Thyroid gland (tissue), 4 donors: Measurements from ENCODE around the gene MBNL2. TPM values are rescaled to one million over a fixed set of nuclear protein-coding genes. Genes with fewer than 3 reads are reported as not detected.

Experiments
- DNase-seq, 2 donors: peaks; one replicate each; pipeline ENCODE4 v3.0.0-alpha.2; 2019
- H3K27ac ChIP-seq, 3 donors: fragments of 200-600 bp; sonication (generic); 1 replicate in 2 of 3; 2 replicates in 1 of 3; pipeline ENCODE4 v1.5.1; 2016 to 2019; ENCODE audit warnings: mild to moderate bottlenecking in 1 of 3, moderate library complexity in 1 of 3
- H3K27me3 ChIP-seq: fragments of 200-600 bp; sonication (generic); one replicate; pipeline ENCODE4 v1.5.1; 2019
- H3K36me3 ChIP-seq, 2 donors: fragments of 200-600 bp; sonication (generic); one replicate each; pipeline ENCODE4 v1.5.1; 2016 to 2019
- H3K4me1 ChIP-seq, 2 donors: fragments of 200-600 bp; sonication (generic); one replicate each; pipeline ENCODE4 v1.5.1; 2017 to 2019
- H3K4me3 ChIP-seq, 3 donors: fragments of 200-600 bp; sonication (generic); replicated peaks in 1 of 3; 1 replicate in 2 of 3; 2 replicates in 1 of 3; pipeline ENCODE4 v1.5.1; 2016; ENCODE audit warnings: mild to moderate bottlenecking in 1 of 3
- H3K9me3 ChIP-seq: fragments of 200-600 bp; sonication (generic); one replicate; pipeline ENCODE4 v1.5.1; 2017
- CTCF ChIP-seq, 6 experiments: fragments of 200-600 bp in 3 of 6; fragments of 450-650 bp in 3 of 6; sonication (generic) in 3 of 6; IDR thresholded peaks; one replicate each; pipeline ENCODE4 v1.5.1; 2016 to 2019; ENCODE audit warnings: antibody characterized with exemption in 6 of 6, mild to moderate bottlenecking in 2 of 6, inconsistent platforms in 1 of 6, moderate library complexity in 1 of 6
- POLR2A ChIP-seq, 2 donors: fragments of 450-650 bp; IDR thresholded peaks; one replicate each; pipeline ENCODE4 v1.6.1; 2017; ENCODE audit warnings: antibody characterized with exemption in 2 of 2, mild to moderate bottlenecking in 2 of 2, moderate library complexity in 1 of 2
- WGBS, 2 donors: methylation state at CpG; one replicate each; pipeline ENCODE4 v1.1.5; 2017; 5-methylcytosine and 5-hydroxymethylcytosine counted together
- intact Hi-C: fragments of 100-400 bp; cut with DNase I; formaldehyde crosslinking; loops from one replicate; pipeline ENCODE4 v1.15.1; 2023
- total RNA-seq, 4 donors: library from RNA; depleted of rRNA; stranded (reverse); fragments of >200 nt; gene quantifications; one replicate each; pipeline ENCODE4 v1.2.3, GENCODE V29; 2016

Gene MBNL2
- total RNA-seq, 4 donors from 2014 or later: 93.4 to 99.9 (median 98.3) TPM

DNA sequence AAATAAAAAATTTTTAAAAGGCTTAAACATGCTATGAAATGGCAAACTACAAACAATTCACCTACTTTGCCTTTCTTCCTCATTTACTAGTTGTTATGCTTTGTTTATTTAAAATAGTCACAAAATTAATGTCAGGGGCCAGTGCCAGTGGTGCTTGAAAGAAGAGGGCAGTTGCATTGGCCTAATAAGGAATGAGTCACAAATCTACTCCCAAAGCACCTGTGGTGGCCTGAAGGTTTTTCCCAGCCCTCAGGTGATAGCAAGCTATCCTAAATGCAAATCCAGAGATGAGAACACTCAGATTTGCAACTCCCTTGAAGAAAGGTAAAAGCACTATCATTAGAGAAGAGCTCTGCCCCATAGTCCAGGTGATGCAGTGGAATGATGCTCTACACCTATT is 103.6 kb downstream of the MBNL2 start:
- Histone ChIP-seq H3K4me3 (no peak overlapping the region), H3K27me3 (no peaks in the 10 kb centered on the region), H3K36me3 (no peaks in the 10 kb centered on the region), H3K4me1 (peaks cover 0 to 4% of the 10 kb centered on the region in 2 donors), H3K9me3 (no peaks in the 10 kb centered on the region), H3K27ac (no peak overlapping the region)
- TF ChIP-seq CTCF (IDR thresholded peaks at IDR 0.05): no peak
- no peak for TF ChIP-seq POLR2A (IDR thresholded peaks at IDR 0.05)
- intact Hi-C loops: no loop called here
- no peak for DNase-seq

GRCh38 chr13:97327086-97327485 is 105.0 kb downstream of the MBNL2 start:
- DNase-seq: no peak
- H3K9me3 ChIP-seq: no peaks in the 10 kb centered on the region
- no peaks in the 10 kb centered on the region for H3K27me3 ChIP-seq
- no peaks in the 10 kb centered on the region for H3K36me3 ChIP-seq
- WGBS, 2 donors: 90 to 91% methylated on average over 6 of the region's 6 CpGs
- peaks cover 0 to 4% of the 10 kb centered on the region in 2 donors for H3K4me1 ChIP-seq
- no peak overlapping the region for H3K4me3 ChIP-seq
- no peak overlapping the region for H3K27ac ChIP-seq
- TF ChIP-seq POLR2A (IDR thresholded peaks at IDR 0.05) (no peak), CTCF (IDR thresholded peaks at IDR 0.05) (no peak)
- intact Hi-C loops: no loop called here

DNA sequence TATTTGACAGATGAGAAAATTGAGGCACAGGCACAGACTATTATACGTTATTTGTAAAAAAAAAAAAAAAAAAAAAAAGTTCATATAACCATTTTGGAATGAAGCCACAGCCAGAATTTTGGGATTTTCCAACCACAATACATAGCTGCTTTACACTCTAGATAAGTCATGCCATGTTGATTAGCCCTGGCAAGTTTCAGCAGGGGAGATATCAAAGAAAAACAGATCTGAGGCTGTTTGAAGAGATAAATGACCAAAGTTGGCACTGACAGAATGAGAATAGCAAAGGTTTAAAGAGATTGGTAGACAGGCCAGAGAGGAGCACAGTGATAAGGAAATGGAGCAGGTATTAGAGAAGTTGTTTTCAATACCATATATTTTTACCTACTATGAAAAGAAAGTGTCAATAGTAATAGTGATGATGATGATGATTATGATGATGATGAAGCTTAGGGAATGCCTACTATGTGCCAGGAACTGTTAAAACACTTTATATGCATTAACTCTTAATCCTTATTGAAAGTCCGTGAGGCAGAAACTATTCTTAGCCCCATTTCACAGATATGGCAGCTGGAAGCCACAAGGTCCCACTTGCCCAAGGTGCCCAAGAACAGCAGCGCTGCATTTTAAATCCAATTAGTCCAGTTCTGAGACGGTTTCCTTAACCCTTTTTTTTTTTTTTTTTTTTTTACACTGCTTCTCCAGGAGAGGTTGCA is 105.5 kb downstream of the MBNL2 start:
- H3K27me3 ChIP-seq: no peaks in the 10 kb centered on the region
- H3K36me3 ChIP-seq: no peaks in the 10 kb centered on the region
- intact Hi-C loops: no loop called here
- peaks cover 0 to 4% of the 10 kb centered on the region in 2 donors for H3K4me1 ChIP-seq
- no peak for DNase-seq
- no peak overlapping the region for H3K4me3 ChIP-seq
- TF ChIP-seq CTCF (IDR thresholded peaks at IDR 0.05) (no peak), POLR2A (IDR thresholded peaks at IDR 0.05) (no peak)
- H3K9me3 ChIP-seq: no peaks in the 10 kb centered on the region
- 75 to 86% methylated on average over 4 of the region's 4 CpGs for WGBS, 2 donors
- H3K27ac ChIP-seq: no peak overlapping the region

GRCh38 chr13:97328222-97328790 is 106.2 kb downstream of the MBNL2 start:
- WGBS, 2 donors: 82% methylated on average over 12 of the region's 12 CpGs
- H3K27ac ChIP-seq: no peak overlapping the region
- H3K4me3 ChIP-seq: no peak overlapping the region
- intact Hi-C loops: no loop called here
- H3K4me1 ChIP-seq: peaks cover under 1 to 6% of the 10 kb centered on the region in 2 donors
- H3K36me3 ChIP-seq: no peaks in the 10 kb centered on the region
- no peaks in the 10 kb centered on the region for H3K27me3 ChIP-seq
- no peak for DNase-seq
- H3K9me3 ChIP-seq: no peaks in the 10 kb centered on the region
- TF ChIP-seq POLR2A (IDR thresholded peaks at IDR 0.05) (no peak), CTCF (IDR thresholded peaks at IDR 0.05) (no peak)

GRCh38 chr13:97329331-97329730 is 107.2 kb downstream of the MBNL2 start:
- WGBS, 2 donors: 70 to 77% methylated on average over 4 of the region's 4 CpGs
- Histone ChIP-seq H3K9me3 (no peaks in the 10 kb centered on the region), H3K27ac (no peak overlapping the region), H3K27me3 (no peaks in the 10 kb centered on the region), H3K4me1 (peaks cover 8 to 14% of the 10 kb centered on the region in 2 donors), H3K4me3 (no peak overlapping the region), H3K36me3 (no peaks in the 10 kb centered on the region)
- no peak for DNase-seq
- intact Hi-C loops: no loop called here
- TF ChIP-seq CTCF (IDR thresholded peaks at IDR 0.05) (no peak), POLR2A (IDR thresholded peaks at IDR 0.05) (no peak)
